Regular cardiac myocyte (primary cell): ENCODE data around the gene FBXW12. TPM values are rescaled to one million over a fixed set of nuclear protein-coding genes. Genes with fewer than 3 reads are reported as not detected.

Source experiments
- total RNA-seq: library from RNA; depleted of rRNA; stranded (reverse); fragments of >200 nt; gene quantifications from 2 replicates; pipeline ENCODE4 v1.2.3, GENCODE V29; 2014

The FBXW12 gene, protein sequence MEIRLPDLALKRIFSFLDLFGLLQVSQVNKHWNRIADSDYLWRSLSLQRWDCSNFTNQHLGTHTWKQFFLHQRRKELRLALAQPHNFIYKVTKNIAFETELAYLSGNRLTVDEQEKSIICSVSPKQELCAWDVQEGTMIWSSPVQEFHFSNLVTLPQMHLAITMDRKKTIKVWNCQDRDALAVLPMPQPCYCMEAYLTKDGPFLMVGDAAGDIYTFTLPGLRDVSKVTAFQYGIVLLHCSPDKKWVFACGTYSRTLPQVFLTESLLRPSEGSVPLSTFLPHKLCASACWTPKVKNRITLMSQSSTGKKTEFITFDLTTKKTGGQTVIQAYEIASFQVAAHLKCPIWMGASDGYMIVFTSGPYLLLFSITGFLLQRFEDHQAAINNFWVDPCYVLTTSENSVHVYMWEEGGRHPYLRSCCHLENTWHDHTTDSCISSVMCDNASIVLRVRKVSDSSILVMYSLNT
- 0.28 TPM in 1 of 2 replicates, not detected in the other for total RNA-seq

DNA sequence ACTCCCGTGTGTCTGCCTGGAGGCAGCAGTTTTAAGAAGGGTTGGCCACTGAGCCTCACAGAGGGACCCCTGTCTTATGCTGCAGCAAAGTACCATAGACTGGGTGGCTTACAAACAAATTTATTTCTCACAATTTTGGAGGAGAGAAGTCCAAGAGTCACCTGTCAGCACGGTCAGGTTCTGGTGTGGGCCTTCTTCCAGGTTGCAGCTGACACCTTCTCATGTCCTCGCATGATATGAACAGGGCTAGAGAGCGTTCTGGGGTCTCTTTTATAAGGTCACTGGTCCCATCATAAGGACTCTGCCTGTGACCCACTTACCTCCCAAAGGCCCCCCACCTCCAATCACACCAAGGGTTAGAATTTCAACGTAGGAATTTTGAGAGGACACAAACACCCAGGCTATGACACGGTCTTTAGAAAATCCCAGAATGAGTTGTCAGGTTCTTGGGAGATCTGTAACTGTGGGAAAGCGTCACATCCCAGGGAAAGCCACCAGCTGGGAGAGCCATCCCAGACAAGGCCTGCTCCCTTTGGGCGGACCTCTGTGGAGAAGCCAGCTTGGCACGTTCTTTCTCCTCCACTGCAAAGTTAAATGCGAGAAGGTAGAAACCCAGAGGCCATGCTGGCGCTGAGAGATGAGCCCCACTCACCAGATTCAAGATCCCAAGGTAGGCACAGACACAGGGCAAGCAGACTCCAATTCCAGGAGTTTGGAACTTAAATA, at the start of gene FBXW12:
Gene FBXW12 (plus strand): TSS at position 569 of the 726 bp plus-strand sequence. CDS start 549 bp downstream, outside the sequence.

DNA sequence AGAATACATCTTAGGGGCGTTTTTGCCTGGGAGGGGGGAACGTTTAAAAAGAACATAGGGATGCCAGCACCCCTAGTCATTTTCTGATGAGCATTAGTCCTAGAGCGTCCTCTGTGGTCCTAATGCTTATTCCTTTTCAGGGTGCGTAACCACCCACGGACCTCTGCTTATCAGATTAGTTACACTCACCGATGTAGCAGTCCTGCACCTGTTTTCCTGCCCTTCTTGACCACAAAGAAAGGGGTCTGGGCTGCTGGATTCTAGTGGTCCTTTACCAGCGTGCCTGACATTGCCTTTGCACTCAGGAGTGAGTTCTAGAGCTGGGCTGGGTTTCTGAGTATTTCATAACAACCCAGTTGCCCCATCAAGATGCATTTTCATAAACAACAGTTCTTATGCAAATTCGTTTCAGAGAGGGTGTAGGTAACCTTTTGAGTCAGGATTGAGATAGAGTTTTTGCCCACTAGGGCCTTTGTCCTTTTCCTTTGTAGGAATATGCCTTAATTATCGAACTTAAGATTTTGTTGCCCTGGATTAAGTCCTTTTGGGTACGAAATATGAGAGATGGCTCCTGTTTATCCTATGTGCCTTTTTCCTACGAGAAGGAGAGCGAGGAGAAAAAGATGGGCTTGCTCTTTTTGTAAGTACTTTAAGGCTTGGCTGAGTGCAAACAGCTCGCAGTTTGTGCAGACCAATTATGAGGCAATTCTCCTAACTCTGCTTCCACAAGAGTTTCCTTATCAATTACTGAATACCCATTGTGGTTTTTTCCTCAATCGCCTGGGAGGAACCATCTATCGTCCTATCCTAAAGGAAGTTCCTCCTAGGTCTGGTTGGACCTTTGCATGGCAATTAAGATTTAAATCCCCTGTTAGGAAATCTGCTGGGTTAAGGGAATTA, 38.4 kb upstream of the FBXW12 start, which contains the start of gene SPINK8:
Gene SPINK8 (minus strand): TSS at position 316 of the 900 bp plus-strand sequence. CDS start 5,320 bp downstream, outside the sequence.

DNA sequence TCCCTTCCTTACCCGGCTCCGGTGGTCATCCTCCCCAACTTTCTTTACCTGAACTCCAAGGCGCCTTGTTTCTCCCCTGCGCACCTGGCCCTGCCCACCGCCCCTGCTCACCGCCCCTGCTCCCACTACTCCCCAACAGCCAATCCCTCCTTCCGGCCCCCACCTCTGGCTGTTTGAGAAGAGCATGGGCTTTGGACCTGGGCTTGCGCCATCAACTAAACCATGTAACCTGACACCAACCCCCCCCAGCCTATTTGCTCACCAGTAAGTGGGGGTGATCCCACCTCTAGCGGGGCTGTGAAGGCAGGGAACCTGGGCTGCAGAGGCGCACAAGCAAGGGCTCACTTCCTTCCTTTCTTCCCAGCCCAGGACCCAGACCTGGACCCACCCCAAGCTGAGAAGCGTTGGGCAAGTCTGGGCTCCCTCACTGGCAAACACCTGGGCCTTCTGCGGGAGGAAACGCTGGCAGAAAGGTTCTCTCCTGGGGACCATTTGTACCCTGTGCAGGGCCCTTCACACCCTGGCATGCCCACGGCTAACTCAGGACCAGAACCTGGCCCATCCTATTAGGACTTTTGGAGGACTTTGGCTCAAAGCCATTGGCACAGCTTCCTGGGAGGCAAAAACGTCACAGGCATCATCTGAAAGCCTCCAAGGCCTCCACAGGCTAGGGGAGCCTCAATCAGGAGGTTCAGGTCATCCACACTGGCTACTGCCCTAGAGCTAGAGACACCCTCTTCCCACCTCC, 58.1 kb downstream of the FBXW12 start, which contains the start of gene PLXNB1:
Gene PLXNB1 (minus strand): TSS at position 127 of the 748 bp plus-strand sequence. CDS start 5,475 bp downstream, outside the sequence.

DNA sequence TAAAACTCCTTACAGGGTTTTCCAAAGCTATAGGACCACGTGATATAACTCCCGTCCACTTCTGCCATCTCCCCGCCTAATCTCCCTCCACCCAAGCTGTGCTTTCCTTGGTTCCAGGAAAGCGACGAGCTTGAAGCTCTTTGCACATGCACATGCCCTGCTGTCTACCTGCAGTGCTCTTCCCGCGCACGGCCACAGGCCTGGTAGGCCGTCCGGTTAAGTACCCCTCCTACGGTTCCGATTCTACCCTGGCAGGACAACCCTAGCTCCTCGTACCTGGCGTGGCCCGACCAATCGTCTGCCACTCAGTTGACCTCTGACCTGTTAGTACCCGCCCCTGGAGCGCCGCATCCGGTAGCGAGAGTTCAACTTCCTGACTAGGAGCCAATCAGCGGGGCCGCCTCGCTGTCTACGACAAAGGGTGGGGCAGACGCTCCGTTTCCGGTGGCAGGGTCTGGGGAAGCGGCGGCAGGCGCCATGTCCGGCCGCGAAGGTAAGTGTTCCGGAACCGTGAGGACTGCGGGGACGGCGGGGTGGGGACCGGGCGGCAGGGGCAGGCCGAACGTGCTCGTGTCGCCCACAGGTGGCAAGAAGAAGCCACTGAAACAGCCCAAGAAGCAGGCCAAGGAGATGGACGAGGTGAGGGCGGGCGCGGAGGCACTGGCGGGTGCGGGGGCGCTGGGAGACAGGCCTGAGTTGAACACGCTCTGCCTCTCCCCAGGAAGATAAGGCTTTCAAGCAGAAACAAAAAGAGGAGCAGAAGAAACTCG, 68.0 kb downstream of the FBXW12 start, which contains the start of the genes CCDC51 and TMA7:
Gene CCDC51 (minus strand): TSS at position 300 of the 770 bp plus-strand sequence. CDS start 4,991 bp downstream, outside the sequence.
Gene TMA7 (plus strand): TSS at position 438 of the 770 bp plus-strand sequence. CDS start 40 bp downstream, at position 478.

Other genes starting within 250 kb of the FBXW12 start
- 2.5 and 25.7 TPM in 2 replicates for gene CDC25A, start 183.8 kb upstream of the FBXW12 start, total RNA-seq
- gene CAMP, start 148.7 kb upstream of the FBXW12 start, total RNA-seq, result not detected in 2 replicates
- 2.3 and 5.1 TPM in 2 replicates for gene ZNF589, start 131.1 kb upstream of the FBXW12 start, total RNA-seq
- 17.2 and 27.2 TPM in 2 replicates for gene NME6, start 70.9 kb upstream of the FBXW12 start, total RNA-seq
- not detected in 2 replicates for gene SPINK8, start 38.6 kb upstream of the FBXW12 start, total RNA-seq
- gene PLXNB1, start 57.9 kb downstream of the FBXW12 start, total RNA-seq, result 5.6 and 25.4 TPM in 2 replicates
- 20.9 and 25.3 TPM in 2 replicates for gene CCDC51, start 67.9 kb downstream of the FBXW12 start, total RNA-seq
- 244 and 387 TPM in 2 replicates for gene TMA7, start 68.0 kb downstream of the FBXW12 start, total RNA-seq
- gene ATRIP, start 74.5 kb downstream of the FBXW12 start, total RNA-seq, result 4.8 and 11.9 TPM in 2 replicates
- gene SHISA5, start 132.0 kb downstream of the FBXW12 start, total RNA-seq, result 87.1 and 100 TPM in 2 replicates
- 20.3 and 50.2 TPM in 2 replicates for gene PFKFB4, start 184.6 kb downstream of the FBXW12 start, total RNA-seq
- gene UCN2, start 191.6 kb downstream of the FBXW12 start, total RNA-seq, result 0.58 and 0.85 TPM in 2 replicates
- gene COL7A1, start 223.1 kb downstream of the FBXW12 start, total RNA-seq, result 9.8 and 20.3 TPM in 2 replicates
- 254 and 423 TPM in 2 replicates for gene UQCRC1, start 237.4 kb downstream of the FBXW12 start, total RNA-seq
- 0.56 TPM in 1 of 2 replicates, not detected in the other for gene TMEM89, start 249.6 kb downstream of the FBXW12 start, total RNA-seq